K562 (cell line): ENCODE measurements around the gene PHF12. TPM values are rescaled to one million over a fixed set of nuclear protein-coding genes. Genes with fewer than 3 reads are reported as not detected.

Experiments
- BACH1 ChIP-seq: fragments of 200-800 bp; sonication (Bioruptor generic); IDR thresholded peaks from 2 replicates; pipeline ENCODE4 v1.6.1; 2016; ENCODE audit warnings: missing genetic modification characterization, missing compliant biosample characterization
- BRF1 ChIP-seq: IDR thresholded peaks from 3 replicates; pipeline ENCODE4 v1.6.1; 2011; ENCODE audit warnings: borderline replicate concordance, mild to moderate bottlenecking; ENCODE audit not compliant: insufficient read length; ENCODE audit errors: extremely low read depth
- CBFA2T2 ChIP-seq: fragments of 450-650 bp; conservative IDR thresholded peaks from 2 replicates; pipeline ENCODE4 v1.6.1; 2017; ENCODE audit warnings: mild to moderate bottlenecking
- CHCHD3 ChIP-seq: fragments of 250-450 bp; sonication (Bioruptor Pico); IDR thresholded peaks from 2 replicates; pipeline ENCODE4 v2.1.2; 2022; ENCODE audit warnings: mild to moderate bottlenecking
- DDX20 ChIP-seq: fragments of 450-650 bp; IDR thresholded peaks from 2 replicates; pipeline ENCODE4 v1.6.1; 2016; ENCODE audit warnings: missing genetic modification characterization, low read depth, mild to moderate bottlenecking, missing compliant biosample characterization, moderate library complexity
- E2F3 ChIP-seq: fragments of 250-450 bp; sonication (Bioruptor Pico); IDR thresholded peaks from 2 replicates; pipeline ENCODE4 v1.4.0; 2020; ENCODE audit warnings: mild to moderate bottlenecking
- ERF ChIP-seq: fragments of 450-650 bp; formaldehyde crosslinking; IDR thresholded peaks from 2 replicates; pipeline ENCODE4 v1.4.0; 2020; ENCODE audit warnings: mild to moderate bottlenecking, mixed read lengths
- FOXK1 ChIP-seq: sonication (generic); formaldehyde crosslinking; IDR thresholded peaks from 2 replicates; pipeline ENCODE4 v1.8.0; 2022; ENCODE audit warnings: missing genetic modification reagents, mild to moderate bottlenecking, borderline replicate concordance
- GABPA ChIP-seq: fragments of 200-800 bp; sonication (Bioruptor generic); conservative IDR thresholded peaks from 2 replicates; pipeline ENCODE4 v1.6.1; 2016; ENCODE audit warnings: low read depth, missing genetic modification characterization, missing compliant biosample characterization
- HDGF ChIP-seq: fragments of 450-650 bp; IDR thresholded peaks from 2 replicates; pipeline ENCODE4 v1.6.1; 2016
- HINFP ChIP-seq: fragments of 450-650 bp; conservative IDR thresholded peaks from 2 replicates; pipeline ENCODE4 v1.6.1; 2016; ENCODE audit warnings: missing genetic modification characterization, low read depth, mild to moderate bottlenecking, control low read depth, missing compliant biosample characterization
- HNRNPH1 ChIP-seq: fragments of 200-400 bp; formaldehyde crosslinking; optimal IDR thresholded peaks from 2 replicates; pipeline ENCODE3; 2017; ENCODE audit warnings: low read depth, mild to moderate bottlenecking, low read length, moderate library complexity
- MAFF ChIP-seq: IDR thresholded peaks from 2 replicates; pipeline ENCODE4 v1.6.1; 2012; ENCODE audit warnings: low read length, improper control_type of control experiment
- MNT ChIP-seq, 2 experiments: fragments of 450-650 bp; conservative IDR thresholded peaks; 2 replicates each; pipeline ENCODE4 v1.6.1; 2017; ENCODE audit warnings: mild to moderate bottlenecking in 2 of 2, moderate library complexity in 2 of 2
- POLR2A ChIP-seq: fragments of 450-650 bp; conservative IDR thresholded peaks from 2 replicates; pipeline ENCODE4 v1.6.1; 2016
- RAD21 ChIP-seq, 2 experiments: fragments of 250-450 bp in 1 of 2; fragments of 450-650 bp in 1 of 2; sonication (Bioruptor Pico) in 1 of 2; formaldehyde crosslinking in 1 of 2; IDR thresholded peaks in 1 of 2; conservative IDR thresholded peaks in 1 of 2; 2 replicates each; pipeline versions ENCODE4 v1.4.0 to v1.8.0; 2020 to 2022; ENCODE audit warnings: mild to moderate bottlenecking in 2 of 2, moderate library complexity in 1 of 2
- RBM15 ChIP-seq: fragments of 200-400 bp; formaldehyde crosslinking; IDR thresholded peaks from 2 replicates; pipeline ENCODE4 v1.6.1; 2018; ENCODE audit warnings: mild to moderate bottlenecking, low read length, moderate library complexity; ENCODE audit not compliant: insufficient read depth
- RBM17 ChIP-seq: fragments of 200-400 bp; formaldehyde crosslinking; IDR thresholded peaks from 2 replicates; pipeline ENCODE4 v1.6.1; 2017; ENCODE audit warnings: low read depth, mild to moderate bottlenecking, low read length, borderline replicate concordance
- RBM25 ChIP-seq: fragments of 200-400 bp; formaldehyde crosslinking; IDR thresholded peaks from 2 replicates; pipeline ENCODE4 v1.6.1; 2018; ENCODE audit warnings: low read length, low read depth, moderate library complexity; ENCODE audit not compliant: severe bottlenecking
- RCOR1 ChIP-seq, 2 experiments: IDR thresholded peaks; 2 replicates each; pipeline ENCODE4 v1.6.1; 2012; ENCODE audit warnings: low read depth in 2 of 2, low read length in 2 of 2, borderline replicate concordance in 1 of 2, improper control_type of control experiment in 1 of 2
- SAP30 ChIP-seq: fragments of 200-600 bp; sonication (generic); IDR thresholded peaks from 2 replicates; pipeline ENCODE4 v1.6.1; 2012; ENCODE audit warnings: borderline replicate concordance, low read depth, mild to moderate bottlenecking, moderate library complexity, low read length, control low read depth, inconsistent platforms; ENCODE audit not compliant: insufficient read depth, poor library complexity, severe bottlenecking
- SETDB1 ChIP-seq: IDR thresholded peaks from one replicate; pipeline ENCODE4 v1.6.1; 2012; ENCODE audit warnings: low read length, control low read depth, inconsistent platforms
- SMARCE1 ChIP-seq: fragments of 450-650 bp; IDR thresholded peaks from 2 replicates; pipeline ENCODE4 v1.7.1; 2016; ENCODE audit warnings: mild to moderate bottlenecking
- USF2 ChIP-seq: sonication (generic); formaldehyde crosslinking; IDR thresholded peaks from 2 replicates; pipeline ENCODE4 v1.5.0; 2020; ENCODE audit warnings: missing genetic modification reagents
- WHSC1 ChIP-seq: IDR thresholded peaks from one replicate; pipeline ENCODE4 v1.6.1; 2012; ENCODE audit warnings: low read length, control low read depth, inconsistent platforms
- ZNF133 ChIP-seq: fragments of 250-450 bp; sonication (Bioruptor Pico); IDR thresholded peaks from 2 replicates; pipeline ENCODE4 v1.4.0; 2020; ENCODE audit warnings: mild to moderate bottlenecking
- ZNF174 ChIP-seq: fragments of 250-450 bp; sonication (Bioruptor Pico); IDR thresholded peaks from 2 replicates; pipeline ENCODE4 v1.4.0; 2020; ENCODE audit warnings: mild to moderate bottlenecking
- ZNF354B ChIP-seq: fragments of 250-450 bp; sonication (Bioruptor Pico); IDR thresholded peaks from 2 replicates; pipeline ENCODE4 v1.4.0; 2020
- ZNF583 ChIP-seq: fragments of 250-450 bp; sonication (Bioruptor Pico); IDR thresholded peaks from 2 replicates; pipeline ENCODE4 v1.4.0; 2020
- polyA plus RNA-seq, 8 experiments: library from polyadenylated mRNA; depleted of rRNA in 4 of 8; stranded (reverse) in 5 of 8; unstranded in 3 of 8; fragments of >200 nt; fragmentation: Nextera tagmentation in 2 of 8; fragmentation: Illumina TruSeq in 1 of 8; extraction: Ambion mirVana in 2 of 8; extraction: Trizol in 1 of 8; gene quantifications; 2 replicates each; pipeline versions ENCODE4 v1.2.1 to v1.2.3, GENCODE V29; 2011 to 2014; ENCODE audit warnings: inconsistent platforms in 1 of 8, missing spikeins in 1 of 8
- total RNA-seq, 7 experiments: library from RNA; depleted of rRNA in 6 of 7; stranded (reverse); fragments of >200 nt in 6 of 7; fragmentation: Illumina TruSeq in 2 of 7; extraction: Trizol in 2 of 7; gene quantifications; 2 replicates each; pipeline versions ENCODE4 v1.2.1 to v1.2.3, GENCODE V29; 2011 to 2021; ENCODE audit warnings: low replicate concordance in 1 of 7

The PHF12 gene
- total and polyA plus RNA-seq, 9 of the 15 experiments (the other 6 are each of a cell fraction or from before 2014, with no cell fraction given), result 0.82 to 31.3 (median 13.5) TPM

- TF ChIP-seq WHSC1, result no peak
- TF ChIP-seq E2F3 (CRISPR knock-in tag), result no peak
- peak; percentile 99 for TF ChIP-seq USF2 (CRISPR knock-in tag)
- TF ChIP-seq RCOR1 (IDR thresholded peaks at IDR 0.05; ENCODE audit: borderline replicate concordance in 1 of 2, low read depth in 2 of 2, low read length in 2 of 2), result peak in 1 of 2 experiments; percentile 50; a peak in 1 of 4 replicates
- TF ChIP-seq SMARCE1, result no peak
- no peak for TF ChIP-seq ZNF583 (CRISPR knock-in tag)
- no peak for TF ChIP-seq CHCHD3 (CRISPR knock-in tag)
- TF ChIP-seq POLR2A, result peak; percentile 72
- peak; percentile 63; the same call in 1 of the 2 replicates for TF ChIP-seq HDGF
- TF ChIP-seq SETDB1, result no peak
- TF ChIP-seq RBM25, result peak; percentile 63
- no peak for TF ChIP-seq ZNF133
- no peak for TF ChIP-seq DDX20 (tag)
- TF ChIP-seq BRF1, result no peak
- no peak for TF ChIP-seq BACH1 (tag)
- TF ChIP-seq HNRNPH1, result no peak
- peak; percentile 88 to 92 for TF ChIP-seq MNT (conservative IDR thresholded peaks at IDR 0.05)
- no peak for TF ChIP-seq ZNF174 (CRISPR knock-in tag)
- TF ChIP-seq CBFA2T2, result peak; percentile 76
- no peak for TF ChIP-seq MAFF
- TF ChIP-seq ZNF354B (CRISPR knock-in tag), result no peak
- TF ChIP-seq ERF (CRISPR knock-in tag), result no peak
- TF ChIP-seq FOXK1, result no peak
- TF ChIP-seq RBM17, result no peak
- TF ChIP-seq SAP30, result no peak
- peak; percentile 23; the same call in 1 of the 2 replicates for TF ChIP-seq GABPA (tag)
- peak in 1 of 2 experiments; percentile 20; a peak in 1 of 4 replicates for TF ChIP-seq RAD21 (CRISPR knock-in tag; conservative IDR thresholded peaks at IDR 0.05 in 1 of 2, IDR thresholded peaks at IDR 0.05 in 1 of 2)
- TF ChIP-seq HINFP (tag), result no peak
- TF ChIP-seq RBM15, result no peak
These were observed 90.9 kb downstream of the PHF12 start (continued) for GRCh38 chr17:28860363-28860808.
